HL-60 (cell line): Measurements from ENCODE around the gene ACTR6.

Experiments
- DNase-seq, 2 experiments: peaks; one replicate each; pipeline ENCODE4 v3.0.0-alpha.2; 2010 to 2020; ENCODE audit warnings: low read depth in 1 of 2, low spot score in 1 of 2
- H3K27ac ChIP-seq: fragments of 250-450 bp; sonication (Bioruptor Pico); replicated peaks from 2 replicates; pipeline ENCODE4 v1.5.1; 2020; ENCODE audit warnings: mild to moderate bottlenecking, moderate library complexity
- H3K27me3 ChIP-seq: fragments of 250-450 bp; sonication (Bioruptor Pico); 2 replicates; pipeline ENCODE4 v1.5.1; 2021; ENCODE audit warnings: mild to moderate bottlenecking, moderate library complexity; ENCODE audit not compliant: insufficient read depth, poor library complexity, severe bottlenecking
- H3K4me3 ChIP-seq: replicated peaks from 2 replicates; pipeline ENCODE4 v1.5.1; 2011; ENCODE audit warnings: mild to moderate bottlenecking, control low read depth, low read length; ENCODE audit not compliant: insufficient read depth
- CTCF ChIP-seq: IDR thresholded peaks from one replicate; pipeline ENCODE4 v1.5.1; 2011; ENCODE audit warnings: low read length, control low read depth, inconsistent platforms; ENCODE audit not compliant: insufficient read depth
- GABPA ChIP-seq: IDR thresholded peaks from 2 replicates; pipeline ENCODE4 v1.6.1; 2012; ENCODE audit warnings: low read depth
- POLR2AphosphoS5 ChIP-seq: IDR thresholded peaks from 2 replicates; pipeline ENCODE4 v1.6.1; 2012; ENCODE audit warnings: low read depth
- REST ChIP-seq: IDR thresholded peaks from 2 replicates; pipeline ENCODE4 v1.6.1; 2012; ENCODE audit warnings: low read depth; ENCODE audit not compliant: insufficient replicate concordance
- SPI1 ChIP-seq: IDR thresholded peaks from 2 replicates; pipeline ENCODE4 v1.6.1; 2012; ENCODE audit warnings: low read depth, mild to moderate bottlenecking, borderline replicate concordance

The ACTR6 gene

GRCh38 chr12:100214518-100214917 is 13.9 kb downstream of the ACTR6 start:
- DNase-seq, result no peak
- Histone ChIP-seq H3K4me3 (no peak overlapping the region), H3K27me3 (no peaks in the 10 kb centered on the region), H3K27ac (no peak overlapping the region)
- TF ChIP-seq GABPA (no peak), SPI1 (no peak), CTCF (no peak), POLR2AphosphoS5 (no peak), REST (no peak)

- Histone ChIP-seq H3K27ac (no peak overlapping the region), H3K4me3 (no peak overlapping the region), H3K27me3 (no peaks in the 10 kb centered on the region)
- TF ChIP-seq REST (no peak), SPI1 (no peak), GABPA (no peak)
- DNase-seq, result no peak
Observed at GRCh38 chr12:100215209-100215608, 14.6 kb downstream of the ACTR6 start.

- TF ChIP-seq POLR2AphosphoS5 (no peak), REST (no peak), SPI1 (no peak), GABPA (no peak), CTCF (no peak)
- Histone ChIP-seq H3K27me3 (no peaks in the 10 kb centered on the region), H3K27ac (no peak overlapping the region), H3K4me3 (no peak overlapping the region)
- no peak for DNase-seq
Observed at GRCh38 chr12:100216337-100216736, 15.7 kb downstream of the ACTR6 start.
